Urothelium cell line (cell line): ENCODE data around the gene GADD45A.
"Not testable (repeated sequence)": the region's sequence is repeated elsewhere in the genome, so short reads cannot be mapped to it uniquely, and the experiment has no call there.

ENCODE experiments used
- DNase-seq: peaks from one replicate; pipeline ENCODE4 v3.0.0; 2011; ENCODE audit warnings: low spot score, mixed read lengths
- FAIRE-seq: peaks from 2 replicates; lab custom pipeline; 2011; peaks lifted over from hg19 to GRCh38; lab: Jason Lieb, UNC

GADD45A gene

GRCh38 chr1:67717876-67718275, 32.9 kb downstream of the GADD45A start:
- DNase-seq (no peak), FAIRE-seq (no peak)

DNA sequence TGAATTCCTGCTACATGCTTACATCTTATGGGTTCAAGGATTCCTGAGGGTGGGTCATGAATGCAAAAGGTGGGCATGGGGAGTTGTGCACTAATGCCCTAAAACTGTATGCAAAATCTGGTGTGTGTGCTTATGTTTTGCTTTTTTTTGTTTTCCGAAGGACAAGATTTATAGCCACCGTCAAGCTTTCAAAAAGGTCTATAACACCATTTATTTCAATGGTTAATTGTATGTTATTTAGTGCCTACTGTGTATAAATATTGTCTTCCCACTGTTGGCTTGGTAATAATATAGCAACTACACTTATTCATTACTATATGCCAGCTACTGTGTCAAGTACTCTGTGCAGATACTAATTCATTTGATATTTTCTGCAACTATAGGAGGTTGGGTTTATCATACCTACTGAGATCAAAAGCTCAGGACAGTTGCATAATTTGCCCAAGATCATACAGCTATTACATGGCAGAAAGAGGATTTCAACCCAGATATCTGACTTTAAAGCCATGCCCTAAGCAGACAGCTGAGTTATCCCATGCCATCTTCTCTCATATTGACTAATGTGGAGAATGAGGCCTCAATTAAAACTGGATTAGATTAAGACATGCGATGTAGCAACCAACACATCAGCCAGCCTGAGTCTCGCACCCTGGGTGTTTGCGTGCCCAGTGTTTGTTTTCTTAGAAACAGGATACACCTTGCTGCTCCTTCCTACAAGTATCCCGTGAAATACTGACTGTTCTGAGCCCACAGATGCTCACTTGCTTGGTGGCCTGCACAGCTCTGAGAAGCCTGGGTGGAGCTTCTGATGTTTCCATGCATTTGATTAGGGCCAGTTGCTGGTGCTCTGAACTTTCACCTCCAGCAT, 34.6 kb downstream of the GADD45A start:
- DNase-seq (no peak), FAIRE-seq (no peak)

DNA sequence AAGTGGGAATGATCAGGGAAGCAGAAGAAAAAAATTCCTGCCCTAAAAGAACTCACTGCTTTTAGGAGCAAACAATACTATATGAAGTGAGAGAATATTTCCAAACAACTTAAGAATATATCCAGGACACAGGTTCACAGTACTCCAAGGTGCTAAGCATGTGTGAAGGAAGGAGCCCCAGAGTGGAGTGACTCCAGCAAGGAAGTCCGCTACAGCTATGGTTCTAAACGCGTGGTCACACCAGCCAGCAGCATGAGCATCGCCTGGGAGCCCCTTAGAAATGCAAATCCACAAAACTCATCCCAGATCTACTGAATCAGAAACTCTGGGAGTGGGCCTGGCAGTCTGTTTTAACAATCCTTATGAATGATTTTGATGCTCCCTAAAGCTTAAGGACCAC, 36.1 kb downstream of the GADD45A start:
- FAIRE-seq (no peak), DNase-seq (no peak)

GRCh38 chr1:67721650-67722291, 36.8 kb downstream of the GADD45A start:
- no peak for DNase-seq
- FAIRE-seq, result no peak

DNA sequence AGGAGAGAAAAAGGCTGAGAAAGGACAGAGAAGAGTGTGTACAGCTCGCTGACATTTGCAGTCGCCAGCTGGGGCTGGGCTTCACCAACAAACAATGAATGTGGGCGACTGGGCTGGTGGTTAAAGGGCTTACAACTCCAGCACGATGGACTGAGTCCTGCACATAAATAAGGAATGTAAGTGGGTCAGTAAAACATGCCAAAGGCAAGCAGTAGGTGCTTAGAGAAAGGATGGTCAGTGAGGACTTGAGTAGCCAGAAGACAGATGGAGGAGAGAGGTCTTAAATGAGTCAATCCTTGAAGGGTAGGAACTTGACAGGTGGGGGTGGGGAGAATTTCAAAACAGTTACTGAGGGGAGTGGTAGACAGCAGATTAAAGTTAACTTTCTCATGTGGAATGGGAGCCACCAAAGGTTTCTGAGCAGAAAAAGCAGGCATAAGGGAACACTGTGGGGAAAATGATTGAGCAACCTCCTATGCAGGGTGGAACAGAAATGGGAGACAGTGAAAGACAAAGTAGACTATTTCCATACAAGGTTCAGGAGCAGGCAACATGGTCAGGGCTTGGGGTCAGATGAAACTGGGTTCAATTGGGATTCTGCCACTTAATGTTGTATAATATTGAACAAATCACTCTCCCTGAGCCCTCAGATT, 37.4 kb downstream of the GADD45A start:
- DNase-seq (no peak), FAIRE-seq (no peak)

DNA sequence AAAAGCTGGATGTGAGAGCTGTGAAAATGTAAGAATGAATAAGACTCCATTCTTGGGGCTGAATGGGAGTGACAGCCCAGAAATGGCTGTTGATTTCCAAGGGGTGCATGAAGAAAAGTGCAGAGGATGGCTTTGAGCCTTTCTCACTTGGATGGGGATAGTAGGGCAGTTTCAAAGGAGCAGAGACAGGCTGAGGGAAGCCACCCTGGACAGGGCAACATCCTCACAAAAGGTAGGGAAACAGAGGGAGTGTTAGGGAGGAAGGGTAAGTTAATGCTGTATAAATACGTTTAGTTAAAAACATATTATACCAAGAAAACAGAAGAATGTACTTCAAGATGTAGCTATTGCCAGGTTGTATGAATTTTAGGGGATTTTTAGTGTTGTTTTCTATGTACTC, 38.1 kb downstream of the GADD45A start:
- DNase-seq (no peak), FAIRE-seq (no peak)

GRCh38 chr1:67723620-67724019, 38.6 kb downstream of the GADD45A start:
- FAIRE-seq, result no peak

DNA sequence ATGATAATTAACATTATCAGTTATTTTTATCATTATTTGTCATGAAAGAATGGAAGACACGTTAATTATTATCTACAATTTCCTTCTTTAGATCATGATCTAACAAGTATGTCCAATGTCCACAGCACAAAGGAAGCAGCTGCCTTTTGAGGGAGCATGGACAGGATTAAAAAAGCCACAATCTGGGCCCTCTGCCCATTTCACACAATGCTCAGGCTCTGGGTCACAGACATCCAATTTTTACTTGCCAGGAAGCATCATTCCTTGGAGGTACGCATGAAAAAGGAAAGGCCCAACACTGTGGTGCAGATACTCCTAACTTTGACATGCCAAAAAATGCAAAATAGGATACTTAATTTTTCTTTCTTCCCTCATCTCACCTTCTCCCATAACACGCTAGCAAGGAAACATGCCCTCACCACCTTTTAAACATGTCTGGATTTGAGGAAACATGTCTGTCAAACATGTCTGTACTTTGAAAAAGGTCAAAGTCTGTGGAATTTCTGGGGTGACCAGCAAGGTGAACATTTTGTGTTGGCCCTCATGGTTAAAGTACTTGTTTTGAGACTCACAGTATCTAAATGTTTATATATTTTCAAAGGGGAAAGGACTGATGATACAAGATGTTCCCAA, 40.0 kb downstream of the GADD45A start:
- DNase-seq, result peak; percentile 71
- FAIRE-seq, result no peak

More at GRCh38 chr1:67723620-67724019, 38.6 kb downstream of the GADD45A start:
- DNase-seq, result no peak

DNA sequence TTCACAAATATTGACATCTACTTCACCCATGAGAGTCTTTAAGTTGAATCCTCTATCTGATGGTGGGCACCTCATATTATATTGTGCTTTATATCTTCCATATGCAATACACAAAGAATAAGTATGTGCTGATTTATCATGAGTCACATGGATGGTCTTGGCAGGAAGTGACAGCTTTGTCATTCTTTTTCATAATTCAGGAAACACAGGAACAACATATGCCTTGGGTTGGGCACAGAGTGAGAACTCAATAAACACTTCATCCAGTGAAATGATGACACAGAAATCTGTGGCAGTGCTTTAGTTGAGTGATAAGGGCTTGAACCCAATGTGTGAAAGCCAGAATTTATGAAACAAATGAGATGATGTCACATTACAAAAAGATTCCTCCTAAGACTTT, 41.2 kb downstream of the GADD45A start:
- no peak for FAIRE-seq
- no peak for DNase-seq

DNA sequence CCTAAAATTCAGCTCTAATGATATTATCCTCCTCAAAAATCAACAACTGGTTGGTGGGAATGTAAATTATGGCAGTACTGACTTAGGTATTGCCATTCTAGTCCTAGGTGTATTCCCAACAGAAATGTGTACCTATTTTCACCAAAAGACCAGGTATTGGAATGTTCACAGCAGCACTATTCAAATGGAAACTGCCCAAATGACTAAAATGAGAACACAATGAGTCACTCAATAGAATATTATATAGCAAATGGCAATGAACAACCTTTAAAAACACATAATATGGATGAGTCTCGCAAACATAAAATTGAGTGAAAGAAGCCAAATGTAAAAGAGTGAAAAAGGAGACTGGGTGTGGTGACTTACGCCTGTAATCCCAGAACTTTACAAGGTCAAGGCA, 44.9 kb downstream of the GADD45A start:
- DNase-seq (no peak), FAIRE-seq (no peak)

DNA sequence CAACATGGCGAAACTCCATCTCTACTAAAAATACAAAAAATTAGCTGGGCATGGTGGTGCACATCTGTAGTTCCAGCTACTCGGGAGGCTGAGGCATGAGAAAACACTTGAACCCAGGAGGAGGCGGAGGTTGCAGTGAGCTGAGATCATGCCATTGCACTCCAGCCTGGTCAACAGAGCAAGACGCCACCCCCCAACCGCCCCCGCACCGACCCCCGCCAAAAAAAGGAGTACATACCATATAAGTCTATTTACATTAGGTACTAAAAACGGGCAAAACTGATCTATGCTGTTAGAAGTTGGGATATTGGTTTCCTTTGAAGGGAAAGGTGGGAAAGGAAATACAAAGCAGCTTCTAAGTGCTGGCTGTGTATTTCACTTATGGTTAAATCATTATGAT, 45.3 kb downstream of the GADD45A start:
- FAIRE-seq, result not testable (repeated sequence)

DNA sequence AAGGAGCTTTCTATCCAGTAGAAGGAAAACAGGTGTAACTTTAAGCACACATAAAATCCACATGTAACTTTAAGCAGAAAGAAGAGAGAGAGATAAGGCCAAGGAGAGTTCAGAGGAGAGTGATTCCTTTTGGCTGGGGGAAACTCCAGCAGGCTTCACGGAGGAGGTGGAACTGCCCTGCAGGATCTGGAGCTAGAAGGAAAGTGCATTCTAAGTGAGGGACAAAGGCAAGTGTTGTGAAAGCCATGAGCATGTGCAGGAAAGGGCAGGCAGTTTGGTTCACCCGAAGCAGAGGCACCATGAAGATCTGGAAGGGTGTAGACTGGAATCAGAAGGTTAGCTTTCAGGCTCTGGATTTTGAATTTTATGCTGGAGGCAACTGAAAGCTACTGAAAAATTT, 46.3 kb downstream of the GADD45A start:
- FAIRE-seq (no peak), DNase-seq (no peak)

More for the DNA sequence above, 45.3 kb downstream of the GADD45A start:
- DNase-seq, result not testable (repeated sequence)

GRCh38 chr1:67732750-67733151, 47.8 kb downstream of the GADD45A start:
- FAIRE-seq, result no peak
- no peak for DNase-seq

- no peak for DNase-seq
- FAIRE-seq, result no peak
Measured at GRCh38 chr1:67733681-67734322, 48.8 kb downstream of the GADD45A start.

- FAIRE-seq (no peak), DNase-seq (no peak)
Measured at GRCh38 chr1:67734323-67734690, 49.3 kb downstream of the GADD45A start.

- no peak for FAIRE-seq
- no peak for DNase-seq
Measured at GRCh38 chr1:67735206-67735605, 50.2 kb downstream of the GADD45A start.

GRCh38 chr1:67735806-67736627, 51.0 kb downstream of the GADD45A start:
- FAIRE-seq, result no peak
- peak; percentile 78 for DNase-seq

- no peak for FAIRE-seq
- DNase-seq, result no peak
Measured at GRCh38 chr1:67736750-67737149, 51.7 kb downstream of the GADD45A start.

DNA sequence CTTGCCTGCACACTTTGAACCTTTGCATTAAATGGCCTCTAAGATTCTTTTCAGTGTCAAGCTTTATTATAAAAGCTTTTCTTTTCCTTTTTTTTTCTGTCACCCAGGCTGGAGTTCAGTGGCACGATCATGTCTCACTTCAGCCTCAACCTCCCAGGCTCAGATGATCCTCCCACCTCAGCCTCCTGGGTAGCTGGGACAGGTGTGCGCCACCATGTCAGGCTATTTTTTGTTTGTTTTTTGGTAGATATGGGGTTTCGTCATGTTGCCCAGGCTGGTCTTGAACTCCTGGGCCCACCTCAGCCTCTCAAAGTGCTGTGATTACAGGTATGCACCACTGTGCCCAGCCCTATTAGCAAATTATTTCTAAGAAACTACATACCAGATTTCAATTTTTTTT, 52.9 kb downstream of the GADD45A start:
- DNase-seq (no peak), FAIRE-seq (no peak)
